B cell (primary cell): ENCODE results near the gene TNRC6B. TPM values are rescaled to one million over a fixed set of nuclear protein-coding genes. Genes with fewer than 3 reads are reported as not detected.
"Not testable (repeated sequence)": the region's sequence is repeated elsewhere in the genome, so short reads cannot be mapped to it uniquely, and the experiment has no call there.

Experiments used
- ATAC-seq: fragments of 200-7000 bp; cut with Tn5 transposase; one replicate; pipeline ENCODE4 v1.10.0; 2021; ENCODE audit warnings: low read depth, mild to moderate bottlenecking, moderate number of reproducible peaks, moderate library complexity
- CTCF ChIA-PET: fragments of 350-600 bp; sonication (Branson Sonifier 250); formaldehyde crosslinking; loops from one replicate; lab custom pipeline; 2021; ENCODE audit warnings: antibody characterized with exemption, inconsistent platforms; lab: Charles Lee
- POLR2A ChIA-PET: fragments of 350-600 bp; sonication (Branson Sonifier 250); formaldehyde crosslinking; loops from one replicate; lab custom pipeline; 2021; ENCODE audit warnings: antibody characterized with exemption; lab: Charles Lee
- DNase-seq: peaks from one replicate; pipeline ENCODE4 v3.0.0; 2013
- H2AFZ ChIP-seq: 2 replicates; pipeline ENCODE4 v1.6.1; 2012; ENCODE audit warnings: mild to moderate bottlenecking, low read depth, low read length; ENCODE audit not compliant: insufficient read depth, poor library complexity, severe bottlenecking
- H3K27ac ChIP-seq, 2 donors: 1 replicate in 1 of 2; 2 replicates in 1 of 2; pipeline ENCODE4 v1.5.1; 2012 to 2013; ENCODE audit warnings: low read length in 2 of 2, mild to moderate bottlenecking in 2 of 2, moderate library complexity in 1 of 2
- H3K27me3 ChIP-seq, 4 experiments: fragments of 200-600 bp in 1 of 4; sonication (generic) in 1 of 4; replicated peaks in 1 of 4; 1 replicate in 2 of 4; 2 replicates in 2 of 4; pipeline versions ENCODE4 v1.6.1 to v1.7.0; 2013 to 2016; ENCODE audit warnings: low read length in 3 of 4, mild to moderate bottlenecking in 2 of 4, mixed read lengths in 1 of 4, moderate library complexity in 1 of 4; ENCODE audit not compliant: insufficient read depth in 4 of 4, control insufficient read depth in 3 of 4; ENCODE audit errors: control extremely low read depth in 1 of 4
- H3K36me3 ChIP-seq, 2 experiments: replicated peaks in 1 of 2; 1 replicate in 1 of 2; 2 replicates in 1 of 2; pipeline versions ENCODE4 v1.6.1 to v1.7.1; 2013; ENCODE audit warnings: low read length in 1 of 2; ENCODE audit not compliant: insufficient read depth in 2 of 2, control insufficient read depth in 1 of 2; ENCODE audit errors: control extremely low read depth in 1 of 2, extremely low read depth in 1 of 2
- H3K4me1 ChIP-seq, 2 donors: fragments of 200-600 bp in 1 of 2; sonication (generic) in 1 of 2; 1 replicate in 1 of 2; 2 replicates in 1 of 2; pipeline versions ENCODE4 v1.5.1 to v1.6.1; 2013 to 2017; ENCODE audit warnings: low read length in 2 of 2; ENCODE audit not compliant: control insufficient read depth in 2 of 2, insufficient read depth in 2 of 2
- H3K4me2 ChIP-seq: replicated peaks from 2 replicates; pipeline ENCODE3; 2012; ENCODE audit warnings: mild to moderate bottlenecking, low read depth, low read length; ENCODE audit not compliant: poor library complexity, severe bottlenecking
- H3K4me3 ChIP-seq, 5 experiments: fragments of 200-600 bp in 1 of 5; sonication (generic) in 1 of 5; 1 replicate in 3 of 5; 2 replicates in 2 of 5; pipeline versions ENCODE4 v1.5.1 to v1.7.0; 2011 to 2016; ENCODE audit warnings: low read length in 4 of 5, mild to moderate bottlenecking in 4 of 5, low read depth in 2 of 5, control low read depth in 1 of 5, moderate library complexity in 1 of 5; ENCODE audit not compliant: insufficient read depth in 1 of 5; ENCODE audit errors: control extremely low read depth in 1 of 5, extremely low read depth in 1 of 5
- H3K79me2 ChIP-seq: fragments of 200-600 bp; sonication (generic); one replicate; pipeline ENCODE4 v1.6.0; 2016; ENCODE audit warnings: low read length; ENCODE audit not compliant: control insufficient read depth, insufficient read depth
- H3K9ac ChIP-seq: fragments of 200-600 bp; sonication (generic); 2 replicates; pipeline ENCODE4 v1.6.1; 2017; ENCODE audit warnings: mild to moderate bottlenecking, low read length, moderate library complexity
- H3K9me3 ChIP-seq, 3 donors: one replicate each; pipeline versions ENCODE4 v1.6.1 to v1.7.1; 2013; ENCODE audit warnings: low read length in 2 of 3; ENCODE audit not compliant: control insufficient read depth in 2 of 3, insufficient read depth in 1 of 3; ENCODE audit errors: control extremely low read depth in 1 of 3
- H4K20me1 ChIP-seq: 2 replicates; pipeline ENCODE4 v1.6.0; 2012; ENCODE audit warnings: mild to moderate bottlenecking, low read length; ENCODE audit not compliant: insufficient read depth, control insufficient read depth, poor library complexity, severe bottlenecking
- H3K27ac Mint-ChIP-seq: one replicate; pipeline ENCODE4 v1.8.0; 2021; ENCODE audit warnings: mixed read lengths
- H3K27me3 Mint-ChIP-seq: one replicate; pipeline ENCODE4 v1.8.0; 2021; ENCODE audit warnings: mixed read lengths
- H3K4me1 Mint-ChIP-seq: one replicate; pipeline ENCODE4 v1.8.0; 2021; ENCODE audit warnings: mixed read lengths
- H3K4me3 Mint-ChIP-seq: one replicate; pipeline ENCODE4 v1.8.0; 2021; ENCODE audit warnings: mixed read lengths
- H3K9me3 Mint-ChIP-seq: one replicate; pipeline ENCODE4 v1.8.0; 2022; ENCODE audit warnings: mixed read lengths; ENCODE audit not compliant: insufficient read depth
- EZH2 ChIP-seq: IDR thresholded peaks from 2 replicates; pipeline ENCODE4 v1.6.1; 2012; ENCODE audit warnings: borderline replicate concordance, low read depth, mild to moderate bottlenecking, moderate library complexity, low read length; ENCODE audit not compliant: insufficient read depth, poor library complexity, severe bottlenecking
- WGBS: methylation state at CpG from one replicate; pipeline ENCODE4 v1.1.5; 2013; ENCODE audit warnings: missing lambda C conversion rate; ENCODE audit not compliant: insufficient coverage; 5-methylcytosine and 5-hydroxymethylcytosine counted together
- intact Hi-C: fragments of 100-400 bp; cut with micrococcal nuclease; formaldehyde crosslinking; loops from one replicate; pipeline ENCODE4 v1.10.0; 2022
- polyA plus RNA-seq: library from polyadenylated mRNA; depleted of rRNA; stranded (reverse); fragments of >200 nt; gene quantifications from 2 replicates; pipeline ENCODE4 v1.2.3, GENCODE V29; 2012
- total RNA-seq, 2 donors: library from RNA; stranded (reverse); fragments of 120-200 nt in 1 of 2; gene quantifications; 1 replicate in 1 of 2; 2 replicates in 1 of 2; pipeline versions ENCODE4 v1.2.3 to v1.2.4, GENCODE V29; 2013 to 2022
- TF ChIP-seq, protein P1 (sequence below): fragments of 200-600 bp; IDR thresholded peaks from one replicate; pipeline ENCODE4 v1.8.0; 2022; ENCODE audit warnings: antibody characterized with exemption, mild to moderate bottlenecking

TNRC6B gene
- total and polyA plus RNA-seq, 2 donors (not counting 1 experiment from before 2014, with no cell fraction given), result 28.8 to 210 TPM

GRCh38 chr22:40197421-40197820, 19.7 kb downstream of the TNRC6B start:
- H3K9me3 Mint-ChIP-seq, H3K9ac ChIP-seq, H3K4me2 ChIP-seq, intact Hi-C loops, H2AFZ ChIP-seq, H3K4me3 Mint-ChIP-seq, H3K9me3 ChIP-seq, H3K27ac Mint-ChIP-seq, H3K4me3 ChIP-seq, POLR2A ChIA-PET, ATAC-seq, H3K27me3 Mint-ChIP-seq, H3K27me3 ChIP-seq, DNase-seq: not testable (repeated sequence)
- 76% methylated on average over 4 of the region's 9 CpGs for WGBS
- H4K20me1 ChIP-seq, result peaks cover 80% of the 10 kb centered on the region
- CTCF ChIA-PET, result interaction anchor here (0.9 to 1.4 kb wide), 3 partner anchors 9 to 12 kb away, joined by 3 read pairs; no protein-coding TSS in a partner anchor
- H3K36me3 ChIP-seq, result peaks cover 0 to 24% of the 10 kb centered on the region in 2 experiments
- peak overlapping the region in 1 of 2 donors; percentile 34 for H3K27ac ChIP-seq
- peaks cover 96% of the 10 kb centered on the region for H3K79me2 ChIP-seq
- H3K4me1 Mint-ChIP-seq, result peaks cover 66% of the 10 kb centered on the region
- peaks cover 26 to 29% of the 10 kb centered on the region in 2 donors for H3K4me1 ChIP-seq

- TF ChIP-seq EZH2, result no peak
- TF ChIP-seq, protein P1, sequence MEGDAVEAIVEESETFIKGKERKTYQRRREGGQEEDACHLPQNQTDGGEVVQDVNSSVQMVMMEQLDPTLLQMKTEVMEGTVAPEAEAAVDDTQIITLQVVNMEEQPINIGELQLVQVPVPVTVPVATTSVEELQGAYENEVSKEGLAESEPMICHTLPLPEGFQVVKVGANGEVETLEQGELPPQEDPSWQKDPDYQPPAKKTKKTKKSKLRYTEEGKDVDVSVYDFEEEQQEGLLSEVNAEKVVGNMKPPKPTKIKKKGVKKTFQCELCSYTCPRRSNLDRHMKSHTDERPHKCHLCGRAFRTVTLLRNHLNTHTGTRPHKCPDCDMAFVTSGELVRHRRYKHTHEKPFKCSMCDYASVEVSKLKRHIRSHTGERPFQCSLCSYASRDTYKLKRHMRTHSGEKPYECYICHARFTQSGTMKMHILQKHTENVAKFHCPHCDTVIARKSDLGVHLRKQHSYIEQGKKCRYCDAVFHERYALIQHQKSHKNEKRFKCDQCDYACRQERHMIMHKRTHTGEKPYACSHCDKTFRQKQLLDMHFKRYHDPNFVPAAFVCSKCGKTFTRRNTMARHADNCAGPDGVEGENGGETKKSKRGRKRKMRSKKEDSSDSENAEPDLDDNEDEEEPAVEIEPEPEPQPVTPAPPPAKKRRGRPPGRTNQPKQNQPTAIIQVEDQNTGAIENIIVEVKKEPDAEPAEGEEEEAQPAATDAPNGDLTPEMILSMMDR, result no peak
- intact Hi-C loops, result no loop called here
- no peak overlapping the region for H2AFZ ChIP-seq
- H4K20me1 ChIP-seq, result peaks cover 80% of the 10 kb centered on the region
- no peak overlapping the region for H3K4me2 ChIP-seq
- Mint-ChIP-seq H3K4me3 (no peak overlapping the region), H3K4me1 (peaks cover 66% of the 10 kb centered on the region), H3K27me3 (no peaks in the 10 kb centered on the region), H3K9me3 (no peaks in the 10 kb centered on the region), H3K27ac (no peak overlapping the region)
- no peak for DNase-seq
- no peaks in the 10 kb centered on the region for H3K27me3 ChIP-seq
- POLR2A ChIA-PET, result no interaction called here
- no peaks in the 10 kb centered on the region for H3K9me3 ChIP-seq
- H3K36me3 ChIP-seq, result peaks cover 0 to 17% of the 10 kb centered on the region in 2 experiments
- H3K27ac ChIP-seq, result peak overlapping the region in 1 of 2 donors; percentile 8
- no peak for ATAC-seq
- H3K4me1 ChIP-seq, result peaks cover 33 to 39% of the 10 kb centered on the region in 2 donors
- H3K4me3 ChIP-seq, result no peak overlapping the region
- peaks cover 96% of the 10 kb centered on the region for H3K79me2 ChIP-seq
- CTCF ChIA-PET, result interaction anchor here (1.1 kb wide), 1 partner anchor 11 kb away, joined by 3 read pairs; no protein-coding TSS in a partner anchor
- no peak overlapping the region for H3K9ac ChIP-seq
- no CpG with 5 or more reads among the region's 3 CpGs for WGBS
Observed at GRCh38 chr22:40198733-40199132, 21.0 kb downstream of the TNRC6B start.
